GM10847 (cell line): ENCODE results near the gene PHOSPHO1.

Experiments
- POLR2A ChIP-seq: IDR thresholded peaks from 2 replicates; pipeline ENCODE4 v1.6.1; 2011; ENCODE audit not compliant: insufficient read length; ENCODE audit errors: extremely low read depth

PHOSPHO1 gene

DNA sequence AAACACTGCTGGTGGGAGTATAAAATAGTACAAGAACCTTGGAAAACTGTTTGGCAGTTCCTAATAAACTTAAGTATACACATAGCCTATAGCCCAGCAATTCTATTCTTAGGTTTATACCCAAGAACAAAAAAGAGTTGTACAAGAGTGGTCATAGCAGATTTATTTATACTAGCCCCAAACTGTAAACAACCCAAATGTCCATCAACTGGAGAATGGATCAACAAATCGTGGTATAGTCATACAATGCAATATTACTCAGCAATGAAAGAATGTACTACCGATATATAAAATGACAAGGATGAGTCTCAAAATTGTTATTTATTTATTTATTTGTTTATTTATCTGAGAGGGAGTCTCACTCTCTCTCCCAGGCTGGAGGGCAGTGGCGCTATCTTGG, 43.3 kb downstream of the PHOSPHO1 start:
- no peak for TF ChIP-seq POLR2A

DNA sequence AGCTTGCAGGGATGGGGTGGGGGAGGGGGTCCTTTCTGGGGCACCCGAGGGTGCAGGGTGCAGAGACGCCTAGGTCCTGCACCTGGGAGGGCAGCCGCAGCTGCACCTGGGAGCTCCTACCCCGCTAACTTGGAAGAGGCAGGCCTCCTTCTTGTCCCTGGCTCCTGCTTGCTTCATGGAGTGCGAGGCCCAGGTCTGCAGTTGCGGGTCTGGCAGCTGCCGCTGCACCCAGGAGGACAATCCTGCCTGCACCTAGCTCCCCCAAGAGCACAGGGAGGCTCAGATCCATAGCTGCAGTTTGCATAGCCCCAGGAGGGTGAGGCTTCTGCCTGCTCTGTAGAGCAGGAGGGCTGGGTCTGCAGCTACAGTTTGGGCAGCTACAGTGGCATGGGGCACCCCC, 46.8 kb downstream of the PHOSPHO1 start:
- TF ChIP-seq POLR2A = no peak

DNA sequence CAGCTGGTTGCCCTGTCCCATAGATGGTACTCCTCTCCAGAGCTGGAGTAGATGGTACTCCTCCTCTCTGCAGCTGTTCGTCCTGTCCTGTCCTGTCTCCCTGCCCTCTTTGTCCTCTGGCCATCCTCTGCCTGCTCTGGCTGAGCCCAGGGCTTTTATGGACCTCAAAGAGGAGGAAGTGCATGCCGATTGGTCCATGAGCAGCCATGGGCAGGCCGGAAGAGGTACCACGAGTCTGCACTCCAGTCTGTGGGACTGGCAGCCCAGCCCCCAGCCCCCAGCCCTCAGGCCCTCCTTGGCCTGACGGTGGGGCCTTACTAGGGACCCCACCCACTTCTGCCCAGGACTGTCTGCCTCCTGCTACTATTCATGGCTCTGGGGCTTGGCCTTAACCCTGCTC, 47.2 kb downstream of the PHOSPHO1 start:
- no peak for TF ChIP-seq POLR2A

- TF ChIP-seq POLR2A = no peak
These were observed 49.5 kb downstream of the PHOSPHO1 start for GRCh38 chr17:49180998-49181635.

DNA sequence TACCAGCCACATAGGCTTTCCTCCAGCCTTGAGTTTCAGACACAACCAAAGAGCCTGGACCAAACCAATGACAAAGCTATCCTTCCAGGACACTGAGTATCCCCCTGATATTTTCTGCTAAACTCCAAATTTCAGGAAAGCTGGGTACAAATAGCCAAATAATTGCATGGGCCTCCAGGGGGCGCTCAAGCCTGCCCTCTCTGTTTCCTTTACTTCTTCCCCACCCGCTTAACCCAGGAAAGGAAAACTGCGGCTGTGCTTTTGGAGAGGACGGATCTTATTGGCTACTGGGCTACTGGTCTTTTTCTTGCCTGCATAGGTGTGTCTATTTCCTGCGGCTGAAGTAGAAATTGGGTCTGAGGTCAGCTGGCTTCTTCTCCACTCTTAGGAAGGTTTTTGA, 50.3 kb downstream of the PHOSPHO1 start:
- TF ChIP-seq POLR2A = no peak
